GM18498 (cell line): ENCODE results near the gene RASSF3.
A peak's percentile ranks its signal among the peaks of the same experiment; 100 is the strongest.
"Not testable (repeated sequence)": the region's sequence is repeated elsewhere in the genome, so short reads cannot be mapped to it uniquely, and the experiment has no call there.

Experiments
- ATAC-seq: cut with Tn5 transposase; IDR thresholded peaks from one replicate; pipeline ENCODE4 v1.9.1; 2021; ENCODE audit warnings: mild to moderate bottlenecking, moderate library complexity; ENCODE audit not compliant: unreplicated experiment

Gene RASSF3, protein sequence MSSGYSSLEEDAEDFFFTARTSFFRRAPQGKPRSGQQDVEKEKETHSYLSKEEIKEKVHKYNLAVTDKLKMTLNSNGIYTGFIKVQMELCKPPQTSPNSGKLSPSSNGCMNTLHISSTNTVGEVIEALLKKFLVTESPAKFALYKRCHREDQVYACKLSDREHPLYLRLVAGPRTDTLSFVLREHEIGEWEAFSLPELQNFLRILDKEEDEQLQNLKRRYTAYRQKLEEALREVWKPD

DNA sequence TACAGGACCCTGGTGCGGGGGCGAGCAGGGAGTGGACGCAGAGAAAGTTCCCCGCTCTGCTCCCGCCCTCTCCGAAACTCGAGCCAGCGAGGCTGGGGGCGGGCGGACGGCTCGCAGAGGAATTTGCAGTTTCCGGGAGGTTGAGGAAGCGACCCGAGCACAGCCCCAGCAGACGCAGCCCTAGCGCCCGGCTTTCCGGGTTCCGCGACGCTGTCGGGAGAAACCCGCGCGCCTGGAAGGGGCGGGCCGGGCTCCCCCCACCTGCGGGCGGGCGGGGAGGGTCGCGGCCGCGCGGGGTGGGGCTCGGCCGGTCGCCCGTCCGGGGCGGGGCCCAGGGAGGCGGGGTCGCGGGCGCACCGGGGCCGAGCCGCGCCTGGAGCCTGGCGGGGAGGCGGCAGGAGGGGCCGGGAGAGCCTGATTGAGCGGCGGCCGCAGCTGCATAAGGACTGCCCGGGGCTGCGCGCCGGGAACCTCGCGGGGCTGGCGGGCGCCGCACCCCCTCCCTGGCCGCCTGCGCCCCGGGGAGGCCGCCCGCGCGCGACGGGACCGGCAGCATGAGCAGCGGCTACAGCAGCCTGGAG lies at the start of gene RASSF3:
Gene RASSF3, plus strand, starts transcription at position 417 of the 581 bp plus-strand sequence. Its CDS starts 138 bp downstream, at position 555.
- ATAC-seq = peak; percentile 63

DNA sequence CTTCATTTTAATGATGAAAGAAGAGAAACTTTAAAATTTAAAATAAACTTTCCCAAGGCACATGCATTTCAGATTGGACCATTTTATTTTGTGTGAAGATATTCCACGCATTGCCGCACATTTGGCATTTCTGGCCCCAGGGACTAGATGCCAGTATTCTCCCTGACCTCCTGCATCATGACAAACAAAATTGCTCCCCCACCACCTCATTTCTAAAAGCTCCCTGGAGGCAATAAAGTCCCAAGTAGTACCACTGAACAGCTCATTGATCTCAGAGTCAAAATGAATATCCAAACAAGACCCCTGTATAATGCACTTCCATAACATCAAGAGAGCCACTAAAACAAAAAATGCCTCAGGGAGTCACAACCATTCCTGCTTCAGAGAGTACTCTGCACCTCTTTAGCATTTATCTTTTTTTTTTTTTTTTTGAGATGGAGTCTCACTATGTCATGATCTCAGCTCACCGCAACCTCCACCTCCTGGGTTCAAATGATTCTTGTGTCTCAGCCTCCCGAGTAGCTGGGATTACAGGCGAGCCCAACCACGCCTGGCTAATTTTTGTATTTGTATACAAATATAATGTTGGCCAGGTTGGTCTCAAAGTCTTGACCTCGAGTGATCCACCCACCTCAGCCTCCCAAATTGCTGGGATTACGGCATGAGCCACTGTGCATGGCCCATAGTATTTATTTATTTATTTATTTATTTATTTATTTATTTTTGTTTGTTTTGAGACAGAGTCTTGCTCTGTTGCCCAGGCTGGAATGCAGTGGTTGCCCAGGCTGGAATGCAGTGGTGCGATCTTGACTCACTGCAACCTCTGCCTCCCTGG lies 48.8 kb upstream of the RASSF3 start:
- no peak for ATAC-seq

DNA sequence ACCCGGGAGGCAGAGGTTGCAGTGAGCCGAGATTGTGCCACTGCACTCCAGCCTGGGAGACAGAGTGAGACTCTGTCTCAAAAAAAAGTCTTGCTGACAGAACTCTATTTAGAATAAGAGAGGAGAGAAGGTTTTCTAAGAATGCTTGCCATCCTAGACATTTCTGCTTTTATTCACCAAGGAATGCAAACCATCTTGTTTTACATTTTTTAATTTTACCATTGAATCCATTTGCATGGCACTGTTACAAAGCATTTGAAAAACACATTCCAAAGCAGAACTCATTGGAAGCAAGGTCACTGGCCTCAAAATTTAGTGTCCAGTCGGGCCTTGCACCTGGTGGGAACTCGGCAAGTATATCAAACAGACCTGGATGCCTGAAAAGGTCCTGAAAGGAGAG lies 44.2 kb upstream of the RASSF3 start:
- ATAC-seq = no peak

GRCh38 chr12:64566831-64567517 lies 43.3 kb upstream of the RASSF3 start:
- no peak for ATAC-seq

GRCh38 chr12:64567570-64567969 lies 42.7 kb upstream of the RASSF3 start:
- ATAC-seq = no peak

DNA sequence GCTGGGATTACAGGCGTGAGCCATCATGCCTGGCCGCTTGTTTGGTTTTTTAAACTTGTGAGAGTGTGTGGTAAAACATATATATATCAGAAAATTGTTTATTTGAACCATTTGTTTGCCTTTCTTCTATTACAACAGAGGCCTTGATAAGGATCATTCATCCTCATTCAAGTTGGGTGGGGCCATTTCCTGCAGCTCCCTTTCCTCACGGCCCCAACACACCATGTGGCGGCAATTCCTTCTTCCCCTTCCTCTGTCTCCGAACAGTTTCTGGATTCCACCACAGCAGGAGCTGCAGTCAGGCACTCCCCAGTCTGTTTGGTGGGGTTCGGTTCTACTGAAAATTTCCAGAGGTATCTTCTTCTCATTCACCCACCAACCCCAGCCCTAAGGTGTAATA lies 42.0 kb upstream of the RASSF3 start:
- no peak for ATAC-seq

DNA sequence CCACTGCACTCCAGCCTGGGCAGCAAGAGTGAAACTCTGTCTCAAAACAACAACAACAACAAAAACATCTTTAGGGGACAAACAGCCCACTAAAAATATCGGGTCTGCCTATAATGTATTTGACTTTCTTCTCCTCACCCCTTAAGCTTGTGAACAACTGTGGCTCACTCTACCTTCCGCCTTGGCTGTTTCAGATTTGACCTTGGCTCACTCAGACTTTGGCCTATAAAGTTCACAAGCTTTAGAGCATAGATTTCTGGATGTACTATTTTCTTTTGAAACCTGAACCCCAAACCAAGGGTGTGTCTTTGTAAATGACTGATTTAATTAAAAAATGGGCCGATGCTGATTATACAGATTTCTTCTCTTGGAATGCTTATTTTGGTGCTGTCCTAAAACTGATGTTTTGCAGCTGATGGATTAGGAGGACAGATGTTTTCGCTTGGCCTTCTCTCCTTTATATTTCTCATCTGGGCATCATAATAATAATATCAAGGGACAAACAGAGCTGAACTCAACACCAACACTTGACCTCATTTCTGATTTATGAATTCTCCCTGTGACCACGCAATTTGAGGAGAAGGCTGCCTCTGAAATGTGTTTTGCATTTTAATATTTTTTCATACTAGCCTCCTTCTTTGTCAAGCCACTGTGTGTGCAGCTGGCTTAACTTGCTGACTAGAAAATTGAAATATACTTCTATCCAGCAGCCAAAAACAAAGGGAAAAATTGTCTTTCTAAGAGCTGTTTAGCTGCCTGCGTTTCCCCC lies 40.2 kb upstream of the RASSF3 start:
- ATAC-seq = no peak

DNA sequence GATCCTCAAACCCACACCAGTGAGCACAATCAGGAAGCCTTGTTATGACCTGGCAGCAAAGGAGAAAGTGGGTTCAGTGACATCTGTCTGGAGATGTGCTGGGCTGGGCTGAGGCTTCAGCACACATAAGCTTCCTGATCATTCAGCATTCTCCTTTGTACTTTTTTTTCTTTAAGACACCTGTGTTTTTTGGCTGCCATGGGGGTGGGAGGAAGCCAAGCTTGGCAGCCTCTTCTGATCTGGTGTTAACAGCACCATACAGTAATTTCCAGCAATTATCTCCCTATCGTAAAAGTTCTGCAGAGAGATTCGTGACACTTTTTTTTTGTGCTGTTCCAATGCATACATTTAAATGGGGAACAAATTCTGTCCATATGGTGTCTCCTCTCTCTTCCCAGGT lies 38.9 kb upstream of the RASSF3 start:
- no peak for ATAC-seq

DNA sequence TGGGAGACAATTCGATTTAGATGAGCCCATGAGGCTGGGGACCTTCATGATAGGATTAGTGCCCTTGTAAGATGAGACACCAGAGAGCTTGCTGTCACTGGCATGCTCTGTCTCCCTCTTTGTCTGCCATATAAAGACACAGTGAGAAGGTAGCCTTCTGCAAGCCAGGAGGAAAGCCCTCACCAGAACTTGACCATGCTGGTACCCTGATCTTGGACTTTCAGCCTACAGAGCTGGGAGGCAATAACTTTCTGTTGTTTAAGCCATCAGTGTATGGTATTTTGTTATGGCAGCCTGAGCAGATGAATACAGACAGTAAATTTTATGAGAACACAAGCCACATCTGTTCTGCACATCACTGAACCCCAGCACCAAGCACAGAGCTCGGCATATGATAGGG lies 38.1 kb upstream of the RASSF3 start:
- no peak for ATAC-seq

GRCh38 chr12:64574837-64575236 lies 35.5 kb upstream of the RASSF3 start:
- ATAC-seq = no peak

DNA sequence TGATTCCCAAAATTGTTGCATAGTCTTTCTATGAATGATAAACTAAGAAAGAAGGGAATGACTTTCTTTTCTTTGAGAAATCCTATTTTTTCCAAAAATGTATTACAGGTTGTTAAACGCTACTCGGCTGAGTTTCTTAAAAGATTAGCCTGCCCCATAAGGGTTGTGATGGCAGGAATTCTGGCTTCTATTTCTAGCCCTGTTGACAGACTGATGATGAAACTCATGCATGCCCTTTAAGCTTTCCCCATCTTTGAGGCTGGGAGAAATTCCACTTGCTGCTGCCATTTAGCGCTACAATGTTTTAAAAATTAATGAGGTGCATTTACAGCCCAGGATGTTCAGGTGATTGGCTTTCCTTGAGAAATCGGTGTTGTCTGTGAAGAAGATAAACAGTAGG lies 33.2 kb upstream of the RASSF3 start:
- ATAC-seq = no peak

- ATAC-seq = no peak
These were observed 31.7 kb upstream of the RASSF3 start for GRCh38 chr12:64578566-64578965.

DNA sequence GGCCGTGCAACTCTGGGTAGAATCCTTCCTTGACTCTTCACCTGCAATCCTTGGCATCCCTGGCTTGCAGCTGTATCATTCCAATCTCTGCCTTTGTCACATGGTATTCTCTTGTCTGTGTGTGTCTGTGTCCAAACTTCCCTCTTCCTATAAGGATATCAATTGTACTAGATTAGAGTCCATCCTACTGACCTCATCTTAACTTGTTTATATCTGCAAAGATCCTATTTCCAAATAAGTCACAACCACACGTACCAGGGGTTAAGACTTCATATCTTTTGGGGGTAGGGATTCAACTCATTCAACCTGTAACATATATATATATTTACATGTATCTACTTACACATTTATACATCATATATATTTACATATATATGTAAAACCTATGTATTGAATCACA lies 29.6 kb upstream of the RASSF3 start:
- ATAC-seq = no peak

- ATAC-seq = no peak
These were observed 28.2 kb upstream of the RASSF3 start for GRCh38 chr12:64582114-64582513.

DNA sequence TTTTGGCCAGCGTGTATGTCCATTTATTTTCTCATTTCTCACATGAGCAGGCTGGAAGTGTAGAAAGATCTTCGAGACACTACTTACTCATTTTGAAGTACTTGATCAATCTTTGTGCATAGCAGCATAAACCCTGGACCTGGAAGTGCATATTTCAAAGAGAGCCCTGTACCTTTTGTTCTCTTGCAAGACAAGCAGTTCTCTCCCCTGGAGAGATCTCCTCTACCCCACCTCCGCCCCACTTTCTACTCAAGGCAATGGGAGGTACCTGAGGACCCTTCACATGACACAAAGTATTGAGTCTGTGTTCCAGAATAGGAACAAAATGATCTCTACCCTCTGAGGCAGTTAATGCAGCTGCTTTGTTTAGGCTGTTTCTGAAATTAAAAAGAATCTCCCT lies 27.4 kb upstream of the RASSF3 start:
- ATAC-seq = no peak

- ATAC-seq = not testable (repeated sequence)
These were observed 26.9 kb upstream of the RASSF3 start for GRCh38 chr12:64583395-64583770.

GRCh38 chr12:64583771-64584421 lies 26.4 kb upstream of the RASSF3 start:
- no peak for ATAC-seq

GRCh38 chr12:64585104-64585503 lies 25.2 kb upstream of the RASSF3 start:
- no peak for ATAC-seq

DNA sequence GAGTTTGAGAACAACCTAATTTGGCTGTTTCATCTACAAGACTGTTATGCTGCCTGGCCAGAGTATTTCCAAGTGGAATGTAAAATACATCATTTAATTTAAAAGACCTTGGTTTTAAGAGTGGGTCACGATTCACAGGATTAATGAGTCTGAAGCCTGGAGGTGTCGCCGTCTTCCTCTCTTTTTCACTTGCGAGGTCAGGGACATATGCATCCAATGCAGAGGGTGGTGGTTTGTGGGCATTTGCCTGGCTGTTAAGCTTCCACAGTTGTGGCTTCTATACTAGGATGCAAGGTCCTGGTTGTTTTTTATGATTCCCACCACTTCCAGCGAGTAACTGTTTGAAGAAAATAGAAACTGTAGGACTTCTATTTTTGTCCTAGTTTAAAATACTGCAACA lies 22.8 kb upstream of the RASSF3 start:
- ATAC-seq = no peak

GRCh38 chr12:64590183-64590582 lies 20.1 kb upstream of the RASSF3 start:
- ATAC-seq = no peak
